Tibial nerve (tissue), 3 donors: Measurements from ENCODE around the gene ELOF1.

Source experiments
- CTCF ChIP-seq, 5 experiments: fragments of 200-600 bp in 3 of 5; fragments of 450-650 bp in 2 of 5; sonication (generic) in 3 of 5; IDR thresholded peaks; one replicate each; pipeline ENCODE4 v1.5.1; 2016 to 2019; ENCODE audit warnings: antibody characterized with exemption in 5 of 5, mild to moderate bottlenecking in 3 of 5, moderate library complexity in 2 of 5
- POLR2A ChIP-seq, 2 donors: fragments of 450-650 bp; IDR thresholded peaks; one replicate each; pipeline ENCODE4 v1.6.1; 2017; ENCODE audit warnings: antibody characterized with exemption in 2 of 2, mild to moderate bottlenecking in 2 of 2, moderate library complexity in 2 of 2

GRCh38 chr19:11556634-11557420 is 2.2 kb downstream of the ELOF1 start:
- TF ChIP-seq POLR2A (IDR thresholded peaks at IDR 0.05) (no peak), CTCF (IDR thresholded peaks at IDR 0.05) (no peak)
